Stomach (tissue), 4 donors: ENCODE data around the gene SUPT3H.

Experiments
- CTCF ChIP-seq, 7 experiments: fragments of 450-650 bp in 4 of 7; fragments of 200-600 bp in 3 of 7; sonication (generic) in 3 of 7; IDR thresholded peaks; one replicate each; pipeline ENCODE4 v1.5.1; 2016 to 2019; ENCODE audit warnings: antibody characterized with exemption in 7 of 7, control low read depth in 2 of 7, mild to moderate bottlenecking in 1 of 7
- EP300 ChIP-seq: sonication (generic); formaldehyde crosslinking; IDR thresholded peaks from one replicate; pipeline ENCODE4 v1.6.1; 2017; ENCODE audit warnings: antibody characterized with exemption
- POLR2A ChIP-seq, 4 donors: fragments of 450-650 bp; IDR thresholded peaks; one replicate each; pipeline ENCODE4 v1.6.1; 2016; ENCODE audit warnings: antibody characterized with exemption in 4 of 4, control low read depth in 2 of 4, mild to moderate bottlenecking in 1 of 4, moderate library complexity in 1 of 4
- POLR2AphosphoS5 ChIP-seq, 3 donors: sonication (generic); formaldehyde crosslinking; IDR thresholded peaks; one replicate each; pipeline ENCODE4 v1.6.1; 2016; ENCODE audit warnings: antibody characterized with exemption in 3 of 3

DNA sequence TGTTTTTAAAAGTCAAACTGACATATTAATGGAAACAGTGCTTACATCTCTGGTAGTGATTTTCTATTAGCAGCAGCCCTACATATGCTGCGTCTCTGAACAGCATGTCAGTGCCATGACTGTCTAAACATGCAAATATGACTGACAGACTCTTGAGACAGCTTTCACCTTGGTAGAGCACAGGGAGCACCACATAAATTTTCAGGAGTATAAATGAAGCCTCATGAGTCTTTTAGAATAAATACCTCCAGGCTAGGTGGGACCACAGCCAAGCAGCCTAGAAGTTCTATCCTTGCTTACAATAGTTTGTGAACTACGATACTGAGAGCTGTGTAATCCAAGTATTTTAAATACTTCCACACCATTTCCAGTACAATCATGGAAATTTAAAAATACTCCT lies 460.3 kb downstream of the SUPT3H start:
- TF ChIP-seq CTCF (IDR thresholded peaks at IDR 0.05) (no peak), POLR2A (IDR thresholded peaks at IDR 0.05) (no peak), POLR2AphosphoS5 (IDR thresholded peaks at IDR 0.05) (no peak), EP300 (no peak)
